PC-9 (cell line): ENCODE measurements around the gene SPARCL1.

Experiments
- EZH2 ChIP-seq: fragments of 200-600 bp; sonication (generic); IDR thresholded peaks from 2 replicates; pipeline ENCODE4 v1.8.0; 2017; ENCODE audit warnings: antibody characterized with exemption, low read depth
- TF ChIP-seq, protein P1 (sequence below): fragments of 200-600 bp; sonication (generic); conservative IDR thresholded peaks from 2 replicates; pipeline ENCODE4 v1.6.1; 2017; ENCODE audit warnings: mixed run types, antibody characterized with exemption, mild to moderate bottlenecking, moderate library complexity

DNA sequence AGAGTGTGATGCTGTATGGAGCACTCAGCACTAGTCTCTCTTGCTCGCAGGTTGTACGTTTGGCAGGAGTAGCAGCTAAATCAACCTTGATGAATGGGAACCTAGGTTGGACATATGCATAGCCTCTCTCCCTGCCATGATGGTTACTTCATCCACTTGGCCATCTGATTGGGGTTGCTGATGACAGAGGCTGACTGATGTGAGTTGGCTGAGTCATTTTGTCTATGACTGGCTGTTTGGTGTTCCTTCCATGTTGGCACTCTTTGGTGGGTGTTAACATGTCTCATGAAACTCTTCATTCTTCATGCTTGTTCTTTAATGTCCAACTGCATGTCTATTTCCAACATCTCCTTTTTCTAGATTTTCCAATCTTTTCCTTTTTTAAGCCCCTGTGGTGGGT is 31.6 kb upstream of the SPARCL1 start:
- TF ChIP-seq, protein P1, sequence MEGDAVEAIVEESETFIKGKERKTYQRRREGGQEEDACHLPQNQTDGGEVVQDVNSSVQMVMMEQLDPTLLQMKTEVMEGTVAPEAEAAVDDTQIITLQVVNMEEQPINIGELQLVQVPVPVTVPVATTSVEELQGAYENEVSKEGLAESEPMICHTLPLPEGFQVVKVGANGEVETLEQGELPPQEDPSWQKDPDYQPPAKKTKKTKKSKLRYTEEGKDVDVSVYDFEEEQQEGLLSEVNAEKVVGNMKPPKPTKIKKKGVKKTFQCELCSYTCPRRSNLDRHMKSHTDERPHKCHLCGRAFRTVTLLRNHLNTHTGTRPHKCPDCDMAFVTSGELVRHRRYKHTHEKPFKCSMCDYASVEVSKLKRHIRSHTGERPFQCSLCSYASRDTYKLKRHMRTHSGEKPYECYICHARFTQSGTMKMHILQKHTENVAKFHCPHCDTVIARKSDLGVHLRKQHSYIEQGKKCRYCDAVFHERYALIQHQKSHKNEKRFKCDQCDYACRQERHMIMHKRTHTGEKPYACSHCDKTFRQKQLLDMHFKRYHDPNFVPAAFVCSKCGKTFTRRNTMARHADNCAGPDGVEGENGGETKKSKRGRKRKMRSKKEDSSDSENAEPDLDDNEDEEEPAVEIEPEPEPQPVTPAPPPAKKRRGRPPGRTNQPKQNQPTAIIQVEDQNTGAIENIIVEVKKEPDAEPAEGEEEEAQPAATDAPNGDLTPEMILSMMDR, result no peak
- TF ChIP-seq EZH2, result no peak
